Endothelial cell of umbilical vein (primary cell): ENCODE measurements around the gene MARVELD3.

Source experiments
- POLR2A ChIP-seq: IDR thresholded peaks from 2 replicates; pipeline ENCODE4 v1.6.1; 2012; ENCODE audit warnings: low read depth, mild to moderate bottlenecking, control low read depth, low read length
- POLR2AphosphoS5 ChIP-seq: IDR thresholded peaks from 2 replicates; pipeline ENCODE4 v1.6.1; 2012; ENCODE audit warnings: low read depth, mild to moderate bottlenecking, control low read depth, low read length, moderate library complexity; ENCODE audit not compliant: insufficient read depth
- TF ChIP-seq, protein P1 (sequence below), 2 donors: IDR thresholded peaks; 1 replicate in 1 of 2; 2 replicates in 1 of 2; pipeline ENCODE4 v1.5.1; 2011; ENCODE audit warnings: low read length in 2 of 2, mild to moderate bottlenecking in 2 of 2, moderate library complexity in 2 of 2, control low read depth in 1 of 2, inconsistent platforms in 1 of 2, low read depth in 1 of 2; ENCODE audit not compliant: insufficient read depth in 1 of 2; ENCODE audit errors: extremely low read depth in 1 of 2

DNA sequence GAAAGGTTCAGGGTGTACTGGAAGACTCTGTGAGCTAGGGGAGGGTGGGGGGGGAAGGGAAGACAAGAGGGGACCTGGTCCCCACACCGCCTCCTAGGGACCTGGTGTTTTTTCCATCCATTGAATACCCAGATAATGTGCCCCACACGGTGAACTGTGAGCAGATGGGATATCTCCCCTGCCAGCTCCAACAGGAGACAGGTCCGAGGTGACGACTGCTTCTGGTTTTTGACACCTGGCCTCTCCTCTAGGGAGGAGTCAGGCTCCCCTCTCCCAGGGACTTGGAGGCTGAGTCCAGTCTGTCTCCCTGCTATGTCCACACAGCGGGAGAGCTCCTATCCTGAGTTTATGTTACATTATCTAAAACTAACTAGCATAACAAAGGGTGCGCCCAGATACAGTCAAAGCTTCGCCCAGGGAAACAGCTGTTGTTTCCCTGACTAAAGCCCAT, 1.8 kb downstream of the MARVELD3 start:
- TF ChIP-seq, protein P1, sequence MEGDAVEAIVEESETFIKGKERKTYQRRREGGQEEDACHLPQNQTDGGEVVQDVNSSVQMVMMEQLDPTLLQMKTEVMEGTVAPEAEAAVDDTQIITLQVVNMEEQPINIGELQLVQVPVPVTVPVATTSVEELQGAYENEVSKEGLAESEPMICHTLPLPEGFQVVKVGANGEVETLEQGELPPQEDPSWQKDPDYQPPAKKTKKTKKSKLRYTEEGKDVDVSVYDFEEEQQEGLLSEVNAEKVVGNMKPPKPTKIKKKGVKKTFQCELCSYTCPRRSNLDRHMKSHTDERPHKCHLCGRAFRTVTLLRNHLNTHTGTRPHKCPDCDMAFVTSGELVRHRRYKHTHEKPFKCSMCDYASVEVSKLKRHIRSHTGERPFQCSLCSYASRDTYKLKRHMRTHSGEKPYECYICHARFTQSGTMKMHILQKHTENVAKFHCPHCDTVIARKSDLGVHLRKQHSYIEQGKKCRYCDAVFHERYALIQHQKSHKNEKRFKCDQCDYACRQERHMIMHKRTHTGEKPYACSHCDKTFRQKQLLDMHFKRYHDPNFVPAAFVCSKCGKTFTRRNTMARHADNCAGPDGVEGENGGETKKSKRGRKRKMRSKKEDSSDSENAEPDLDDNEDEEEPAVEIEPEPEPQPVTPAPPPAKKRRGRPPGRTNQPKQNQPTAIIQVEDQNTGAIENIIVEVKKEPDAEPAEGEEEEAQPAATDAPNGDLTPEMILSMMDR (IDR thresholded peaks at IDR 0.05; ENCODE audit: extremely low read depth in 1 of 2, insufficient read depth in 1 of 2, low read depth in 1 of 2, low read length in 2 of 2) = no peak
- TF ChIP-seq POLR2A (no peak), POLR2AphosphoS5 (no peak)
